Measurements from ENCODE around the gene ROBO4.

The ROBO4 gene

DNA sequence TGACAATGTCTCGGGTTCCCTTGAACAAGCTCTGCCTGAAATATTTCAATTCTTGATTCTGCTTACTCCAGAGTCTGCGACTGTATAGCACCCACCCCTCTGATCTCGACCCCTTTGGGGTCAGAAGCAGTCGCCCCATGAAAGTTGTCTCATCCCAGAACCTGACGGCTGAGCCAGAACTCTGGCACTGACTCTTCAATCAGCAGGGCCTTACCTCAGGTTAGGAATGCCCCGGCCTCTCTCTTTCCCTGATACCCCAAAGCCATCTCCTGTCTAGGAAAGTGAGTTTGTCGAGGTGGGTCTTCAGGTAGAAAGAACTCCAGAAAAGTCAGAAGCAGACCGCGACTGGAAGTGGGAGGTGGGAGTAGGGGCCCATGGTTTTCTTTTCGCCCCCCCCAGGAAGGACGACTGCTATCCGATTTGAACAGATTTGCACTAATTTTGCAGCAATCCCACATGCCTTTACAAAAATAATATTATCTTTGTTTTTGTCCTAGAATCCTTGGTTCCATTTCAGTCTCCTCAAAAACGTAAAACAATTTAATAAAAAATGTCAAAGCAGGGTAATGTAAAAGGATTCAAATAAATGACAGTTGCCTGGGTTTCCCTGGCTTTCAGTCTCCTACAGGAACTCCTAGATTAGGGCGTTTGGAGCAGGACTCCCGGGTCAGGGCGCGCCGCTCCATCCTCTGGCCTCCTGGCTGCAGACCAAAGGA is 33.3 kb downstream of the ROBO4 start:
- H3K27me3 ChIP-seq (ENCODE audit: low read depth, low read length) = peaks cover 4% of the 10 kb centered on the region; the same call in 1 of the 2 replicates
- no peaks in the 10 kb centered on the region for H3K79me2 ChIP-seq (ENCODE audit: low read length)
- H3K4me2 ChIP-seq (ENCODE audit: low read length) = no peak overlapping the region
- H3K9ac ChIP-seq (ENCODE audit: low read length) = no peak overlapping the region
- H3K27ac ChIP-seq (ENCODE audit: low read length) = no peak overlapping the region
- no peaks in the 10 kb centered on the region for H4K20me1 ChIP-seq (ENCODE audit: insufficient read depth, low read length)
- no peaks in the 10 kb centered on the region for H3K4me1 ChIP-seq (ENCODE audit: low read length)
- TF ChIP-seq CTCF (IDR thresholded peaks at IDR 0.05; ENCODE audit: low read depth, low read length) (no peak), EZH2phosphoT487 (IDR thresholded peaks at IDR 0.05; ENCODE audit: low read depth) (no peak)
- no peak overlapping the region for H2AFZ ChIP-seq (ENCODE audit: low read depth, low read length)
- no peaks in the 10 kb centered on the region for H3K9me3 ChIP-seq (ENCODE audit: insufficient read depth, low read length)
- H3K36me3 ChIP-seq (replicated peaks; ENCODE audit: low read depth, low read length) = no peaks in the 10 kb centered on the region
- H3K4me3 ChIP-seq (ENCODE audit: low read length) = no peak overlapping the region

- Histone ChIP-seq H3K4me2 (ENCODE audit: low read length) (no peak overlapping the region), H3K4me3 (ENCODE audit: low read length) (no peak overlapping the region), H3K27me3 (ENCODE audit: low read depth, low read length) (peaks cover 4% of the 10 kb centered on the region; the same call in 1 of the 2 replicates), H2AFZ (ENCODE audit: low read depth, low read length) (no peak overlapping the region), H3K79me2 (ENCODE audit: low read length) (no peaks in the 10 kb centered on the region), H3K4me1 (ENCODE audit: low read length) (no peaks in the 10 kb centered on the region), H4K20me1 (ENCODE audit: insufficient read depth, low read length) (no peaks in the 10 kb centered on the region), H3K9me3 (ENCODE audit: insufficient read depth, low read length) (no peaks in the 10 kb centered on the region), H3K27ac (ENCODE audit: low read length) (no peak overlapping the region), H3K36me3 (replicated peaks; ENCODE audit: low read depth, low read length) (no peaks in the 10 kb centered on the region), H3K9ac (ENCODE audit: low read length) (no peak overlapping the region)
- TF ChIP-seq CTCF (IDR thresholded peaks at IDR 0.05; ENCODE audit: low read depth, low read length) (no peak), EZH2phosphoT487 (IDR thresholded peaks at IDR 0.05; ENCODE audit: low read depth) (no peak)
These were observed 33.9 kb downstream of the ROBO4 start for GRCh38 chr11:124863826-124864165.

DNA sequence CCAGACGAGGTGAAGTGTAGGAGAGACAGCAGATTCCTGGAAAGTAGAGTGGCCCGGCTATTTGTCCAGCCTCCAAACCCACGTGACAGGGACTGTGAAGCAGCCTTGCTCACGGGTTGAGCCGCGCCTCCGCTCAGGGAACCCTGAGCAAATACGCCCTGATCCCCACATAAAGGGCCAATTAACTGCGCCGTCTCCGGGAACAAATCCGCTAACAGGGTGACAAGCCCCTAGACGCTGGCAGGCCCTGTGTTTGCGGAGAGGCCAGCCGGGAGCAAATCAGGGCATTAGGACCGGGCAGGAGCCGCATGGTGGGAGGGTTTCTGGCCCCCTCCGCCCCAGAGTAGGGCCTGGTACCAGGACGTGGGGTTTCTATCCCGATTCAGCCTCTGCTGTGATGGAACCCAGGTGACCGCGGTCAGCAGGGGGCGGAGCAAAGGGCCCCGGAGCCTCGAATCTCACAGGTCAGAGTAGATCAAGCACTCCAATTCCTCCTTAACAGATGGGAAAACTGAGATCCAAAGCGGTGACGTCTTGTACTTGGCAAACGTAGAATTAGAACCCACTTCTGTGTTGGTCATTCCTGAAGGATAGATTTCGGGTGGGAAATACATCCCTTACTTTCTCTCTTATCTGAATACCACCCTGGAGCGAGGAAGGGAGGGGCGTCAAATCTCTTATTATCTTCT is 34.4 kb downstream of the ROBO4 start:
- no peak overlapping the region for H3K4me3 ChIP-seq (ENCODE audit: low read length)
- no peaks in the 10 kb centered on the region for H3K36me3 ChIP-seq (replicated peaks; ENCODE audit: low read depth, low read length)
- no peaks in the 10 kb centered on the region for H4K20me1 ChIP-seq (ENCODE audit: insufficient read depth, low read length)
- no peak overlapping the region for H3K27ac ChIP-seq (ENCODE audit: low read length)
- TF ChIP-seq EZH2phosphoT487 (IDR thresholded peaks at IDR 0.05; ENCODE audit: low read depth) = no peak
- no peak for TF ChIP-seq CTCF (IDR thresholded peaks at IDR 0.05; ENCODE audit: low read depth, low read length)
- H3K4me1 ChIP-seq (ENCODE audit: low read length) = no peaks in the 10 kb centered on the region
- H3K9ac ChIP-seq (ENCODE audit: low read length) = no peak overlapping the region
- H3K9me3 ChIP-seq (ENCODE audit: insufficient read depth, low read length) = no peaks in the 10 kb centered on the region
- peaks cover 4% of the 10 kb centered on the region; the same call in 1 of the 2 replicates for H3K27me3 ChIP-seq (ENCODE audit: low read depth, low read length)
- no peak overlapping the region for H3K4me2 ChIP-seq (ENCODE audit: low read length)
- H3K79me2 ChIP-seq (ENCODE audit: low read length) = no peaks in the 10 kb centered on the region
- no peak overlapping the region for H2AFZ ChIP-seq (ENCODE audit: low read depth, low read length)

DNA sequence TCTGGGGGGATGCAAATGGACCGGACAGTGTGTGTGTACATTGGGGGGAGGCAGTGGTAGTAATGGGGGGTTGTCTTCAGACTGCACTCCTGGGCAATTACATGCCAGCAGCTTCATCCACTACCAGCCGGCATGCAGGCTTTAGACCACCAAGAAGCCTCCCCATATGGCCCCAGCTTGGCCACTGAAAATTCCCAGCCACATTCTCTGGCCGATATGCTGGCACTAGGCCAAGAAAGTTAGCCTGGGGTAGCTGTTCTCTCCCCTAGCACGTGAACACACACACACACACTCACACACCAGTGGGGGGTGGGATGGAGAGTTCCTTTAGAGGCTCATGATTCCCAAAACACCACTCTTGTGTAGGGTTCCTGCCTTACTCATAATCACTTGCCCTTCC is 36.0 kb downstream of the ROBO4 start:
- Histone ChIP-seq H3K79me2 (ENCODE audit: low read length) (no peaks in the 10 kb centered on the region), H3K4me1 (ENCODE audit: low read length) (no peaks in the 10 kb centered on the region), H3K36me3 (replicated peaks; ENCODE audit: low read depth, low read length) (no peaks in the 10 kb centered on the region), H3K4me3 (ENCODE audit: low read length) (no peak overlapping the region), H3K9ac (ENCODE audit: low read length) (no peak overlapping the region), H3K27me3 (ENCODE audit: low read depth, low read length) (peaks cover 4% of the 10 kb centered on the region; the same call in 1 of the 2 replicates), H3K4me2 (ENCODE audit: low read length) (no peak overlapping the region), H4K20me1 (ENCODE audit: insufficient read depth, low read length) (no peaks in the 10 kb centered on the region), H2AFZ (ENCODE audit: low read depth, low read length) (no peak overlapping the region), H3K9me3 (ENCODE audit: insufficient read depth, low read length) (no peaks in the 10 kb centered on the region), H3K27ac (ENCODE audit: low read length) (no peak overlapping the region)
- no peak for TF ChIP-seq EZH2phosphoT487 (IDR thresholded peaks at IDR 0.05; ENCODE audit: low read depth)
- TF ChIP-seq CTCF (IDR thresholded peaks at IDR 0.05; ENCODE audit: low read depth, low read length) = no peak
